HG02981 (cell line): ENCODE results near the gene BCAS1.

ENCODE experiments used
- ATAC-seq: cut with Tn5 transposase; IDR thresholded peaks from one replicate; pipeline ENCODE4 v1.9.1; 2021; ENCODE audit warnings: mild to moderate bottlenecking, moderate library complexity; ENCODE audit not compliant: unreplicated experiment

Gene BCAS1

DNA sequence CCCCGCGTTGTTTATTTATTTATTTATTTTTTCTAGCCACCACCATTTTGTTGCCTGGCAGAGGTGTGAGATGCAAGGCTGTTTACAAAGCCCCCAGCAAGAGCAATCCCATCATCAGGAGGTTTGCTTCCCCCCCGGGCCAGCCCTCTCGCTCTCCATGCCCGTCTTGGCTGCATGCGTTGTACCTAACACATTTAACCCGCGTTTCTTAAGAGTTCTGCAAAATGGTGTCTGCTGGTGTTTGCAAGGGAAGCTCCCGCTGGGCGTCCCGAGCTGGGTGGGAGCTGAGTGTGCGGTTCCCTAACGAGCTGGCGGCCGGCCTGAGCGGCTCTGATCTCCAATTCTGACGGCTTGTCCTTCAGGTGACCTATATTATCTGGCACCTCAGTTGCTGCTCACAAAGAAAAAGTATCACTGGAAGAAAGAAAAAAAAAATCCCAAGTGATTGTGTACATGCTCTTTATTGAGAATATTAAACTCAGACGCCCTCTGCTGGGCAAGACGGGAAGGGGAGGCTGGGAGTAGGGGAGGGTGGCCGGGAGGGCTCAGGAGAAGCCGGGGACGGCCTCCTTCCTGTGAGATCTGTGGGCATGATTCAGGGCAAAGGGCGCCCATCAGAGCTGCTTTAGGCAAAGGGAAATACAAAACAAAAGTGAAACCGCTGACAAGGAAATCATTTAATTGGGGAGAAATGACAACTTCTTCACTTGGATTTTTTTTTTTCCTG is 154.8 kb downstream of the BCAS1 start:
- peak; percentile 55 for ATAC-seq

DNA sequence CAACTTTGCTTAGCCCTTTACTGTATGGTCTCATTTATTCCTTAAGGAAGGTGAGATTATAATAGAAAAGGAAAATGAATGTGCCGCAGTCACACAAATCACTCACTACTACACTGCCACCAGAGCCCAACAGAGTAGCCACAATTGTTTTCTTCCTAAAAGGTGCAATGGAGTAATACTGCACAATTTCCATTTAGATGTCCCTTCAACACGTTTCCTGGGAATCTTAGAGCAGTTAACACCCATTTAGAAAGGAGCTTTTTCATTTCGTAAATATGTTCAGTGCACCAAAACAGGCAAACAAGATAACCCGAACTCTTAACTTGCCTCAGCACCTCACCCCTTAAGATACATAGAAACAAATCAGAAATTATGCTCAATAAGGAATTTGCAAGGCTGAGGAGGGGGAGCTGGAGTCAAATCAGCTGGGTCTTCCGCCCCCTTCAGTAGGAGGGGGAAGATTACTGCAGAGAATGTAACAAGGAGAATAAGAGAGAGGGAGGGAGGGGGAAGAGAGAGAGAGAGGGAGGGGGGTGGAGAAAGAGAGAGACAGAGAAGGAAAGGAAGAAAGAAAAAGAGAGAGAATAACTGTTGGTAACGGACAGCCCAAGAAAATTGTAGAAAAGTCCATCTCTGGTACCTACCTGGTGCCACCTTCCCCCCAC is 155.5 kb downstream of the BCAS1 start:
- no peak for ATAC-seq

DNA sequence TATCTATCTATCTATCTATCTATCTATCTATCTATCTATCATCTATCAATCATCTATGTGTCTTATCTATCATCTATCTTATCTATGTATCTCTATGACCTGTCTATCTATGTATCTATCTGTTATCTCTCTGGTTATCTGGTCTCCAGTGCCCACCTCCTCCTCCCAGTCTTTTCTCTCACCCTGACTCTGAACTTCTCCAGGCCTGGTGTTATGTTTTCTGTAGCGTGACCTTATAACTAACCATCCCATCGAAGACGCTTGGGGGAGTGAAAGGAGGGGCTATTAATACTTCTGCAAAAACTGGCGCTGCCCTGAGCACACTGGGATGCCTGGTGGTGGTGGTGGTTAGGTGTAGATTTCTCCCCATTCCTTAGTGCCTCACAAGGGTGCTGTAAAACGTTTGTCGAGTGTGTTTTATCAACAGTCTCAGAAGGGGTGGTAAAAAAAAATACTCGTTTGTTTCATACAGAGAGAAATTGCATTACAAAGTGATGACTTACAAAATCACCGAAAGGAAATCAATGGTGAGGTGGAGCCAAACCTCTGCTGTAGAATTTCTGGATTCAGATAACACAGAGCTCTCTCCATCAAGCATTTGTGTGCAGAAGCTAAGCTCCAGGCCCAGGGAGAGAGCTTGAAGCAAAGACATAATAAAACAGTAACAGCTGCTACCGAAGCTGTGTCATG is 156.2 kb downstream of the BCAS1 start:
- ATAC-seq: no peak

DNA sequence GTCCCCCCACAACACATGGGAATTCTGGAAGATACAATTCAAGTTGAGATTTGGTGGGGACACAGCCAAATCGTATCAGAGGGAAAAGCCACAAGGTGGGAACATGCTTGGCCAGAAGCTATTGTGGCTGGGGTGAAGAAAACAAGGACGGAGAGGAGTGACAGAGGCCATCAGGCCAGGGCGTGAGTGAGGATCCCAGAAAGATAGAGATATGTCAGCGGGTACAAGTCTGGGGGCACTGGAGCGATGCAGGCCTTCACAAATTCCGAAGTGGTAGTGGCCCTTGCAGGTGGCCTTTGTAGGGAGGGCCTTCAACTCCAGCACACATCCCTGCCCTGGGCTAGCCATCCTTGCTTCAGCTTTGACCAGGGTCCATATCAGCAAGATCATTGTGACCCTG is 159.1 kb downstream of the BCAS1 start:
- no peak for ATAC-seq

DNA sequence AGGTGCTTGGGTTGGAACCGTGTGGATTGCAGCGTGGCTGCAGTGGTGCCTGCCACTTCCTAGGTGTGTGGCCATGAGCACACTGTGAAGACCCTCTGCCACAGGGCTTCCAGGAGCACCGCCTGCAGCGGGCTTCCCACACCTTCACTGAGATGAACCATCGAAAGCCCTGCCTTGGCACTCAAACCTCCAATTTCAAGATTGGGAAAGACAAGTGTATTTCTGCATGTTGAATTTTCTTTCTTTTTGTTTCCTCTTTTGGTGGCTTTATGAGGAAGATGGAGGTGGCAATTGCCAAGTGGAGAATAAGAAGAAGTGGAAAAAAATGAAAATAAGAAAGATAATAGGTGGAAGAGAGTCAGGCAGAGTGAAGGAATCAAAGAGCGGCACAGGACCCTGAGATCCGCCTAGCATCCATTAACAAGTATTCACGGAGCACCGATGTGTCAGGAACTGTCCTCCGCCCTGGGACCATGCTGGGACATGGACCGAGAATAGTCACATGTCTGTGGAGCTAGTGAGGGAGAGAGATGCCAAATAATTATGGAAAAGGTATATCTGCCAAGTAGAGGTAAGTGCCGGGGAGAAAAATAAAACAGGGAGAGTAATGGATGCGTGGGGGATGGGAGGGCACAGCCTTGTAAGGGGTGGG is 159.9 kb downstream of the BCAS1 start:
- no peak for ATAC-seq

DNA sequence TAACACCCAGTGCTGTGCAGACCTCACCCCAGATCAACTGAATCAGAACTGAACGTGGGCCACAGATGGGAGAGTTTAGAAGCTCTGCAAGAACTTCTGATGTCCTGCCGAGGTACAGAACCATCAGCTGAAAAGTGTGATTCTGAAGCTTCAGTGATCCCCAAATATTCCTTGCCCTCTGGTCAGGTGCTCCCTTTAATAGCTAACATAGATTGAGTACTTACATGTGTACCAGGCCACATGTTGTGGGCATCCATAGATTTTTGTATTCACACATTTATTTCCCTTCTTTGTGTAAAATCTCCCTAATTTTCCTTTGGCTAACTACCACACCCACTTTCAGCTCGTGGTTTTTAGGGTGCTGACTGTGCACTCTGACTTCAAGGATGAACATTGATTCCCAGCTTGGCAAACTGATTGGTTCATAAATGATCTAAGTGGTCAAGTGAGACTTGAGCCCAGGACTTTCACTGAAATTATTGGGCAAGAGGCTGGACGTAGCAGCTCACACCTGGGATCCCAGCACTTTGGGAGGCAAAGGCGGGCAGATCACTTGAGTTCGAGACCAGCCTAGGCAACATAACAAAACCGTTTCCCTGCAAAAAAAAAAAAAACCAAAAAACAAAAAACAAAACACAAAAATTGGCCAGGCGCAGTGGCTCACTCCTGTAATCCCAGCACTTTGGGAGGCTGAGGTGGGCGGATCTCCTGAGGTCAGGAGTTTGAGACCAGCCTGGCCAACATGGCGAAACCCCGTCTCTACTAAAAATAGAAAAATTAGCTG is 162.2 kb downstream of the BCAS1 start:
- no peak for ATAC-seq

DNA sequence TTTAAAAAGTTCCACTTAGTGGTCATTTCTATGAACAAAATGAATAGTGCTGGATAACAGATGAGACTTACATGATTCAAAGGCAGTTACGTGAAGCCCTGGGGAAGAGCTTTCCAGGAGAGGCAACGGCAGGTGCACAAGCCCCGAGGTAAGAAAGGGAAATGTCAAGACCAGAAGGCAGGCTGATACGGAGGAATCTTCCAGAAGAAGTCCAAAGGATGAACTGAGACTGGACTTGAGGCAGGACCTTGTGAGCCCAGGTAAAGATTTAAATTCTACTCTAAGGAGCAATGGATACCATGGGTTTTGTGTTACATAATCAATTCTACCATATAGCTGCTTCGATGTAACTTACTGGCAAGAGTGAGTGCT is 164.6 kb downstream of the BCAS1 start:
- ATAC-seq: no peak

DNA sequence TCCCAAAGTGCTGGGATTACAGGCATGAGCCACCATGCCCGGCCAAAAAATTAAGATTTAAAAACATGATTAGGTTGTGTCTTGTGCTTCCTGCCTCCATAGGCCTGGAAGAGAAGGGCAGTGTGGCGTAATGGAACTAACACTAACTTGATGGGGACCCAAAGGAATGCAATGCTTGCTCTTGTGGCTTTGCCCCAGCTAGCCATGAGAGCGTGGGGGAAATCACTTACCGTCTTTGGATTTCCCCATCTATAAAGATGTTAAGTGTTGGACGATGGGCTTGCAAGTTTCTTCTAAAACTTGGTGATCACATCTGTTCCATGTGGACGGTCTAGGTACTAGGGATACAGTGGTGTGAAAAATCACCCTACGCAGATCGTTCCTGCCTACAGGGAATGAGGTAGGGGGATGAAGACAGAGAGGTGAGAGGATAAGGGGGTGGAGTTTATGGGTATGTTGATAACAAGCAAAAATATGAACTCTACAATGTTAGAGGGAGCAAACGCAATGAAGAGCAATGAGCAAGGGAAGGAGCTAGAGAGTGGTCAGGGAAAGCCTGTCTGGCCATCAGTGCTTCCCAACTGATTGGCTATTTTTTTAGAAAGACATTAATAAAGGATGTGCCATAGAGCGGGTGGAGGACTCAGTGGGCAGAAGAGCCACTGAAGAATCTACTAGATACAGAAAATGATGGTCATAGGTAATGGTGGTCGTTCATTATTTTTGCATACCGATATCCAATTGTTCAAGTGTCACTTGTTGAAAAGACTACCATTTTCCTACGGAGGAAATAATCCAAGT is 165.2 kb downstream of the BCAS1 start:
- no peak for ATAC-seq

DNA sequence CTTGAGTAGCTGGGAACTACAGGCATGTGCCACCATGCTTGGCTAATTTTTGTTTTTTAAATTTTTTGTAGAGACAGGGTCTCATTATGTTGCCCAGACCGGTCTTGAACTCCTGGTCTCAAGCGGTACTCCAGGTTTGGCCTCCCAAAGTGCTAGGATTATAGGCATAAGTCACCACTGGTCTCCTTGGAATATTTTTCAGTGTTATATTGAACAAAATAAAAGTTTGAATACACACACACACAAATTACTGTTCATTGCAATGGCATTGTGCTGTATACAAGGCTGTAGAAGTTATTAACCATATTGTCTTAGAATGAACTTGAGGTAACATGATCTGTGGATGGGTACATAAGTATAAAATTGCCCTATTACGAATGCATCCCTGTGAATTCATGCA is 166.1 kb downstream of the BCAS1 start:
- ATAC-seq: no peak

DNA sequence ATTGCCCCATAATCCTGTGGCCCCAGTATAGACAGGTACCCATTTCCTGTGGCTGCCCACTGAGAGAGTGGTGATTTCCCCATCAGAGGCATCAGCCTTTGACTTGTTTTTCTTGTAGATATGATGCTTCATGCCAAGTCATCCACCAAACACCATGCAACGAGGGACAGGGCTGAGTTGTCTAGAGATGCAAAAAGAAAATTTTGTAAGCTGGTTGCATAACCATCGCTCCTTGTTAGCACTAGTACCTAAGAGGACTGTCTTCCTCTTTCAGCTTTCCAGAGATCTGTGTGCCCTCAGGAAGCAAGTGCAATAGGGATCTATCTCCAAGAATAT is 166.8 kb downstream of the BCAS1 start:
- no peak for ATAC-seq

DNA sequence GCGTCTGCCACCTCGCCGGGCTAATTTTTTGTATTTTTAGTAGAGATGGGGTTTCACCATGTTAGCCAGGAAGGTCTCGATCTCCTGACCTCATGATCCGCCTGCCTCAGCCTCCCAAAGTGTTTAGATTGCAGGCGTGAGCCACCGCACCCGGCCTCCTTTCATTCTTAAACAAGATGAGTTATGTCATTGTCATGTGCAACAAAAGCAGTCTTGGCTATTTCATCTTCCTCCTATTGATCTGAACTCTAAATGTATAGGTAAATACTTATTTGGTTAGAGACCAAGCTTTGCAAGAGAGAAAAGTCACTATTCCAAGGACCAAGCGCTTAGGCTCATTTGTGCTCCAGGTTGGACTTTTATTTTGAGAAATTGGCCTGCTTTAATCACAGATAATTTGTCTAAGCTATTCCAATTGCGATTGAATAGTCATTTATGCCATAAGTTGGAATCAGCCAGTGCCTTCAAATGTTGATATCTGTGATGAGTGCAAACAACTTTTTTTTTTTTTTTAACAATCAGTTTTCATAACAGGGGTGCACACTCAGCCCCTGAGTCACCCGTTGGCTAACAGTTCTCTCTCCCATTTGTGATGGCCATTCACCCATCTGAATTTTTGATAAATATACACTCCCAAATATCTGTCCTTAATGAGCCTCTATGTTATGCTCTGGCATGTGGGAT is 167.3 kb downstream of the BCAS1 start:
- no peak for ATAC-seq

DNA sequence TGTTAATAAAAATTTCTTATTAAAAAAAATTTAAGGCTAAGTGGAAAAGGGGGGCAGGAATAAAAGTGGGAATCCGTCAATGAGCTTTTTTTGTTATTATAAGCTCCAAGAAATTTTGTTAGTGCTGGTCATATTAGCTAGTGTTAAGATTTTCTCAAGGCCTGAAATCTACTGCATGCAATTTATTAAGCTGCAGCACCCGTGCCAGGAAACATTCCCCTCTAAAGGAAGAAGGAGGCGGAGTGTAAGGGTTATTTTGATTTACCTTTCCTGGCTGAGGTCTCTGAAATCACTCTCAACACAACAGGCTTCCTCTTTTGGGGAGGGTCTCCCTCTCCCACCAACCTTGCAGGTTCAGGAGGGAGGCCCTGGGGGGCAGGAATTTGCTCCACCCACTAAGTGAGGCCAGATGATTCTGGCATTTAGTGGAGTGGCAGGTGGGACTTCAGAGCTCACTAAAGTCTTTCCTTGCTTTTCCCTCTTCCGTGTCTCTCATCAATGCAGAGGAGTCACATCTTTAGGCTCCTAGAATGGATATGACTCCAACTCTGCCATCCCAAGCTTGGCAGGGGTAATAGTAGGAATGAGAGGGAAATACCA is 168.8 kb downstream of the BCAS1 start:
- no peak for ATAC-seq

DNA sequence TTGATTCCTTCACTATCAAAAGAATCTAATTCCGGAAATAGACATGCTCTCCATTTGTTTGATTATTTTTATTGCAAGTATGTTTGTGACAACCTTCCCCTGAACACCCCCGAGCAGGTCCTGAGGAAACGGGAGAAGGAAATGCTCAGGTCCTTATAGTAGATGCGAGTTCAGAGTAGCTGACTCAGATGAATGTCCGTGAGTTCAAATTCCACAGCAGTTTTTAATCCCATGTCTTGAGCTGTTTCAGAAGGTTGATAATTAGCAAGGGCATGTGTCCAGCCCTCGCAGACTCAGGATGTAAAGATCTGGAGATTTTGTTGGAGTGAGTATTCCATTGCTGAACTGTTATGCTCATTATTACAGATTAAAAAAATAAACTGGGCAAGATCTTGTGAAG is 169.3 kb downstream of the BCAS1 start:
- no peak for ATAC-seq

DNA sequence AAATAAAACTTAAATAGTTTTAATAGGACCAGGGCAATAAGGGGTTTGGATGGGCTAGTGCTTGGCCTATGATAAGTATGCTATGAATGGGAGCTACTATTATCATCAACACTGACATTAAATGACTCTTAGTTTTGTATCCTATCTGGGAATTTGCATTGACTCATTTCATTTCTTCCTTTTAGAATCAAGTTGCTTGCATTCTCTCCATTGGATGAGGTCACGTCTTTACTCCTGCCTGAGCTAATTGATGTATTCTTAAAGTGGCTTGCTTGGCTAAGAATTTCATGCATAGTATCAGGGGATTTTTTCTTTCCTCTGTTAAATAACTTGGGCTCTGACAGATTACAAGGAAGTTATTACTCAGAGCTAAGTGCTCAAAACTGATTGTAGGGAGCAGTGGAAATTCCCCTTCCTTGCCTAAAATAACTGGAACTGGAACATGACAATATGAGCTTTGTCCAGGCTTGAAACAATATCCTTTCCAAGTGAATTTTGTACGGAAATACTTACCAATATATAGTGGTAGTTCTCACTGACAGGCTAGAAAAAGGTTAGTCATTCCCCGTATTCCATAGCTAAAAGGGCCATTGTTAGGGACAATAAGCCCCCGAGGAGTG is 169.9 kb downstream of the BCAS1 start:
- no peak for ATAC-seq

DNA sequence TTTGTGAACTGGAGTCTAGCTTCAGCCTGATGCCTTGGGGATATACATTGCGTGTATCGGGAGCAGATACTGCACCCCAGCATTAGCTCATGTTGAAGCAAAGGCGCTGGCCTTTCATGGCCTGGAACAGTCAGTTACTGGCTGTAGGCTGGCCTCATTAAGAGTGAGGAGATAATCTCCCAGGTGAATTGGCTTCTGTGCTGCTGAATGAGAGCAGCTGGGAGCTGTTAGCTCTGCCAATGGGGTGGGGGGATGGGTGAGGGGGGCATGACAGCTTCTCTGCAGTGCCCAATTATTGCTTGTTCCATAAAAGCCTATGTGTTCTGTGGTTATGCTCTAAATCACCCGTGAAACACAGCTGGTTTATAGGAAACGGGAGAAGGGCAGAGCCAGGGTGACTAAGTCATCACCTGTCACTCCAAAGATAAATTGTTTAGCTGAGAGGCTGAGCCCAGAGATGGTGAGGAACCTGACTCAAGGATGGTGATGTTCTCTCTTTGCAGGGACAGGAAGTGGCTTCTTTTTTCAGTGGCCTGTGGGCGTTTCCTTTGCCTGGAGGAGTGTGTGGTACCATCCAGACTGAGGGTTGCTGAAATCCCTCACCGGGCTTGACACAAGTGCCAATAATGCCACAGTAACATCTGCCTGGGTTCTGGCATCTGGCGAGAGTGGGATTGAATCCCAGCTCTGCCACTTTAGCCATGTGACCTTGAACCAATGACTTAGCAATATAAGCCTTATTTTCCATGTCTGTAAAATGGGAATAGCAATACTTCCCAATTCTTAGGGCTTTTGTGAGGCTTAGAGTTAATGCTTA is 170.8 kb downstream of the BCAS1 start:
- ATAC-seq: peak; percentile 72

DNA sequence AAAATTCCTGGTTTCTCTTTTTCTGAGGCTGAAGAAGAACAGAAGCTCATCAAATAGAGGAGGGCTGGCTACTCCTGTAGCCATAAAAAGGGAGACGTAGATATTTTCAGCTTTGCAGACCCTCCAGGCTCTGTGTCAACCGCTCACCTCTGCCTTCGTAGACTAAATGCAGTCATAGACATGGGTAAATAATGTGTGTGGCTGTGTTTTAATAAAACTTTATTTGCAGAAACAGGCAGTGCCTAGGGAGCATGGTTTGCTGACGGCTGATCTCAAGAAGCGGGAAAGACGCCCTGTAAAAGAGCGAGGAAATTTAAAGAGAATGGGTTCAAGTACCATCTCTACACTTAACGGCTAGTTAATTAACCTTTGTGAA is 171.8 kb downstream of the BCAS1 start:
- no peak for ATAC-seq

DNA sequence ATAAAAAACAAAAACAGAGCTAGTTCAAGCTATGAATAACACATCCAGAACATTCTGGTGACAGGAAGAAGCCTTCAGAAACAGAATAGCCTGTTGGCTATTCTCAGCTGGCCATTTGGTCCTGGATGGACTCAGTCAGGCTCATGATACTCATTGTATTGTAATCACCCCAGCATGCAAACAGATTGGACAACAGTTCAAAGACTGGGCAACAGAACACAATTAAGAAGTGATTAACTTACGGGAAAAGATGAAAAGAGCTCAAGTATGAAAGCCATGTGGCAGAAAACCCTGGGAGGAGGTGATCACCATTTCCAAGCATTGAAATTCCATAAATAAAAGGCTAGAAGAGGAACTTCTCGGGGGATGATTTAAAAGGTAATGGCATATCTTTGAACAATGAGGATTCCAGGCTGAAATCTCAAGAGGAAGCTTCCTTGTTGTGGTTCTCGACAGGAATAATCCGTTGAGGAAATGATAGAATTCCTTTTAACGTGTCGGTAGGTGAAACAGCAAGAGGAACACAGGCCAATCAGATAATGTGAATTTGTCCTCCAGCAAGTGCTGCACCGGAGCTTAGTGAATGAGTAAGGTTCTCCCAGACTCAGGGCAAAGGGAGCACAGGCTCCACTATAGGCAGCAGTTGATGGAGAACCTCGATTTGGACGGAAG is 172.4 kb downstream of the BCAS1 start:
- ATAC-seq: no peak

DNA sequence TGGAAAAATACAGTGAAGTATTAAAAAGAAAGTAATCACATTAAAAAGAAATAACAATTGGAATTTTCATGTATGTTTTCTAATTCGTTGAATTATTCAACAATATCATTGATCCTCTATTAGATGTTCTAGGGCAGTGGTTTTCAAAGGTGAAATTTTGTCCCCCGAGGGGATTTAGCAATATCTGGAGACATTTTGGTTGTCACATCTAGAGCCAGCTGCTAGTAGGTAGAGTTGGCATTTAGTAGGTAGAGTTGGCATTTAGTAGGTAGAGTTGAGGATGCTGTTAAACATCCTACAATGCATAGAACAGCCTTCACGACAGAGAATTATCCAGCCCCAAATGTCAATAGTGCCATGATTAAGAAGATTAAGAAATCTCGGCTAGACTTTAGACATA is 173.7 kb downstream of the BCAS1 start:
- ATAC-seq: no peak
